Activated CD8-positive, alpha-beta T cell treated with anti-CD3 and anti-CD28 coated beads for 36 hours (primary cell): ENCODE results near the gene NOL4L. TPM values are rescaled to one million over a fixed set of nuclear protein-coding genes. Genes with fewer than 3 reads are reported as not detected.
A peak's percentile ranks its signal among the peaks of the same experiment; 100 is the strongest.

Experiments
- ATAC-seq: fragments of 200-7000 bp; cut with Tn5 transposase; one replicate; pipeline ENCODE4 v1.10.0; 2021; ENCODE audit warnings: mild to moderate bottlenecking, moderate library complexity
- CTCF ChIA-PET: fragments of 350-600 bp; sonication (Branson Sonifier 250); formaldehyde crosslinking; loops from one replicate; lab custom pipeline; 2021; ENCODE audit warnings: antibody characterized with exemption; lab: Charles Lee
- POLR2A ChIA-PET: fragments of 350-600 bp; sonication (Branson Sonifier 250); formaldehyde crosslinking; loops from one replicate; lab custom pipeline; 2021; ENCODE audit warnings: antibody characterized with exemption; lab: Charles Lee
- DNase-seq: peaks from one replicate; pipeline ENCODE4 v3.0.0-alpha.2; 2020
- H3K27ac Mint-ChIP-seq: one replicate; pipeline ENCODE4 v1.8.0; 2021; ENCODE audit warnings: mild to moderate bottlenecking, mixed read lengths
- H3K27me3 Mint-ChIP-seq: one replicate; pipeline ENCODE4 v1.8.0; 2021; ENCODE audit warnings: mixed read lengths
- H3K36me3 Mint-ChIP-seq: one replicate; pipeline ENCODE4 v1.8.0; 2021; ENCODE audit warnings: low read depth, mixed read lengths
- H3K4me1 Mint-ChIP-seq: one replicate; pipeline ENCODE4 v1.8.0; 2021; ENCODE audit warnings: low read depth, mixed read lengths
- H3K4me3 Mint-ChIP-seq: one replicate; pipeline ENCODE4 v1.8.0; 2021; ENCODE audit warnings: mild to moderate bottlenecking, moderate library complexity, mixed read lengths
- H3K9me3 Mint-ChIP-seq: one replicate; pipeline ENCODE4 v1.8.0; 2021; ENCODE audit warnings: mixed read lengths
- intact Hi-C: fragments of 100-400 bp; cut with micrococcal nuclease; formaldehyde crosslinking; loops from one replicate; pipeline ENCODE4 v1.10.0; 2022
- total RNA-seq, 2 experiments: library from RNA; stranded (reverse); gene quantifications; one replicate each; pipeline ENCODE4 v1.2.3, GENCODE V29; 2021
- TF ChIP-seq, protein P1 (sequence below): fragments of 200-600 bp; IDR thresholded peaks from one replicate; pipeline ENCODE4 v1.8.0; 2022; ENCODE audit warnings: antibody characterized with exemption, mild to moderate bottlenecking

The NOL4L gene
- total RNA-seq, 2 experiments from 2014 or later: 23.3 to 23.9 TPM

GRCh38 chr20:32546918-32547752, 38.0 kb downstream of the NOL4L start:
- intact Hi-C loops: no loop called here
- Mint-ChIP-seq H3K27ac (peak overlapping the region; percentile 53), H3K27me3 (no peaks in the 10 kb centered on the region), H3K4me1 (peaks cover 55% of the 10 kb centered on the region), H3K4me3 (no peak overlapping the region), H3K36me3 (peaks cover 13% of the 10 kb centered on the region), H3K9me3 (no peaks in the 10 kb centered on the region)
- POLR2A ChIA-PET: interaction anchor here (0.7 kb wide), 1 partner anchor 10 kb away, joined by 3 read pairs; no protein-coding TSS in a partner anchor
- ATAC-seq: no peak
- CTCF ChIA-PET: interaction anchor here (1.5 kb wide), 1 partner anchor 26 kb away, joined by 3 read pairs; no protein-coding TSS in a partner anchor
- TF ChIP-seq, protein P1, sequence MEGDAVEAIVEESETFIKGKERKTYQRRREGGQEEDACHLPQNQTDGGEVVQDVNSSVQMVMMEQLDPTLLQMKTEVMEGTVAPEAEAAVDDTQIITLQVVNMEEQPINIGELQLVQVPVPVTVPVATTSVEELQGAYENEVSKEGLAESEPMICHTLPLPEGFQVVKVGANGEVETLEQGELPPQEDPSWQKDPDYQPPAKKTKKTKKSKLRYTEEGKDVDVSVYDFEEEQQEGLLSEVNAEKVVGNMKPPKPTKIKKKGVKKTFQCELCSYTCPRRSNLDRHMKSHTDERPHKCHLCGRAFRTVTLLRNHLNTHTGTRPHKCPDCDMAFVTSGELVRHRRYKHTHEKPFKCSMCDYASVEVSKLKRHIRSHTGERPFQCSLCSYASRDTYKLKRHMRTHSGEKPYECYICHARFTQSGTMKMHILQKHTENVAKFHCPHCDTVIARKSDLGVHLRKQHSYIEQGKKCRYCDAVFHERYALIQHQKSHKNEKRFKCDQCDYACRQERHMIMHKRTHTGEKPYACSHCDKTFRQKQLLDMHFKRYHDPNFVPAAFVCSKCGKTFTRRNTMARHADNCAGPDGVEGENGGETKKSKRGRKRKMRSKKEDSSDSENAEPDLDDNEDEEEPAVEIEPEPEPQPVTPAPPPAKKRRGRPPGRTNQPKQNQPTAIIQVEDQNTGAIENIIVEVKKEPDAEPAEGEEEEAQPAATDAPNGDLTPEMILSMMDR: no peak
- no peak for DNase-seq

GRCh38 chr20:32544893-32545840, 40.0 kb downstream of the NOL4L start:
- ChIA-PET POLR2A (interaction anchor here (0.6 to 1.7 kb wide), 3 partner anchors 20 to 30 kb away, joined by 3 read pairs; no protein-coding TSS in a partner anchor), CTCF (interaction anchor here (1.0 to 1.9 kb wide), 3 partner anchors 9 to 107 kb away, joined by 3 to 7 read pairs (median 5); no protein-coding TSS in a partner anchor)
- Mint-ChIP-seq H3K4me3 (no peak overlapping the region), H3K4me1 (peaks cover 66% of the 10 kb centered on the region), H3K27me3 (no peaks in the 10 kb centered on the region), H3K9me3 (no peaks in the 10 kb centered on the region), H3K27ac (peak overlapping the region; percentile 30), H3K36me3 (peaks cover 13% of the 10 kb centered on the region)
- TF ChIP-seq, protein P1: no peak
- DNase-seq: no peak
- no peak for ATAC-seq
- intact Hi-C loops: loop anchor here (5.0 kb wide), 1 partner anchor 32 kb away; no protein-coding TSS in a partner anchor

DNA sequence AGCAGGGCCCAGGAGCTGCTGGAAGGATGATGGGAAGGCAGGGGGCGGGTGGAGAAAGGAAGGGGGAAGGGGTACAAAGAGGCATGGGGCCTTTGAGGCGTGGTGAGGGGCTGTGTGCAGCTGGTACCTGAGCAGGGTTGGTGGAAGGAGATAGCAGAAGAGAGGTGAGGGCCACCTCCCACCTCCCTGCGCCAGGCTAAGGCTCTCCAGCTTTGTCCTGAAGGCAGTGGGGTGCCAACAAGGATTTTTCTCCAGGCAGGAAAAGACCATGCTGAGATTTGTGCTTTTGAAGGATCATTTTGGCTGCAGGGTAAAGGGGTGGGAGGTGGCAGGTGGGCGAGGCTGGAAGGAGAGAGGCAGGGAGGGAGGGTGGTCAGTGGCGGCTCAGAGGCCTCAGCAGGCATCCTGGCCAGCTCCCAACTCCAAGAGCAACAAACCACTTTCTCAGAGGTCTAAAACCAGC, 40.8 kb downstream of the NOL4L start:
- intact Hi-C loops: loop anchor here (5.0 kb wide), 1 partner anchor 33 kb away; no protein-coding TSS in a partner anchor
- Mint-ChIP-seq H3K36me3 (peaks cover 12% of the 10 kb centered on the region), H3K9me3 (no peaks in the 10 kb centered on the region), H3K4me3 (no peak overlapping the region), H3K4me1 (peaks cover 71% of the 10 kb centered on the region), H3K27me3 (no peaks in the 10 kb centered on the region), H3K27ac (peak overlapping the region; percentile 30)
- ATAC-seq: no peak
- ChIA-PET CTCF (interaction anchor here (0.6 to 1.4 kb wide), 3 partner anchors 10 to 108 kb away, joined by 3 to 5 read pairs (median 3); no protein-coding TSS in a partner anchor), POLR2A (interaction anchor here (0.7 to 1.7 kb wide), 2 partner anchors 31 to 33 kb away, joined by 3 read pairs; no protein-coding TSS in a partner anchor)
- no peak for DNase-seq
- TF ChIP-seq, protein P1: no peak

GRCh38 chr20:32543570-32544259, 41.4 kb downstream of the NOL4L start:
- peak overlapping the region; percentile 4 for H3K27ac Mint-ChIP-seq
- no peaks in the 10 kb centered on the region for H3K9me3 Mint-ChIP-seq
- ATAC-seq (no peak), DNase-seq (no peak)
- peaks cover 77% of the 10 kb centered on the region for H3K4me1 Mint-ChIP-seq
- H3K4me3 Mint-ChIP-seq: no peak overlapping the region
- peaks cover 10% of the 10 kb centered on the region for H3K36me3 Mint-ChIP-seq
- CTCF ChIA-PET: interaction anchor here (0.6 to 4.7 kb wide), 3 partner anchors 22 to 58 kb away, joined by 3 to 22 read pairs (median 4); no protein-coding TSS in a partner anchor
- H3K27me3 Mint-ChIP-seq: no peaks in the 10 kb centered on the region
- POLR2A ChIA-PET: interaction anchor here (0.7 to 7.3 kb wide), 3 partner anchors 17 to 33 kb away, joined by 3 to 90 read pairs (median 3); no protein-coding TSS in a partner anchor
- TF ChIP-seq, protein P1: no peak
- intact Hi-C loops: loop anchor here (5.0 kb wide), 1 partner anchor 34 kb away; no protein-coding TSS in a partner anchor
